ENCODE measurements around the gene CFAP74.
A peak's percentile ranks its signal among the peaks of the same experiment; 100 is the strongest.

Gene CFAP74

DNA sequence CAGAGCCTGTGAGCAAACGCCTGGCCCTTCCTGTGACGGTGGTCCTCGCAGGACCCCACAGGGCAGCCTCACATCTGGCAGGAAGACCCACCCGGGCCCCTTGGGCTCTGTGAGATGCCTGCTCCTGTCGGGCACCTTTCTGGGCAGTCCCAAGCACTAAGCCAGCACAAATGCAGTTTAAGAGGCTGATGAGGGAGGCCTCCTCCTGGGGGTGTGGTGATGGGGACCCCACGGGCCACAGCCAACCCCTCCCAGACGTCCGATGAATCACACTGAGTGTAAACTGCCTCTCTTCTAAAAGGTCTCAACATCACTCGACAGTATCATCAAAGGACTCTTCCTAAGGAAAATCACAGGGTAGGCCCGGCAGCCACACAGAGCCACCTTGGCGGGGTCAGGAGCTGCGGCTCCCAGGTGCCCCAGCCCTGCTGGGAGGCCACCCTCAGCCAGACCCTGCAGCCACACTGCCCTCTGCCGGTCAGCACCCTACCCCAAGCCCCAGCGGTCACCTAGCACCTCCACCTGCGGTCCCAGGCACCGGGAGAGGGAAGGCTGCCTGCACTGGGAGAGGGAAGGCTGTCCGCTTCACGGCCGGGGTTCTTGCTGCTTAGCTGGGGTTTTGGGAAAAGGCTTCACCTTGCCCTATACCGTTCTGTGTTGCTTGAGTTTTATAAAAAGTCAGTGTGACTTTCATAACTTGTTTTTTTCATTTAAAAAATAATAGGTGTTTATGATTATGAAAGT lies 42.8 kb upstream of the CFAP74 start (continued):
- TF ChIP-seq, protein P1, sequence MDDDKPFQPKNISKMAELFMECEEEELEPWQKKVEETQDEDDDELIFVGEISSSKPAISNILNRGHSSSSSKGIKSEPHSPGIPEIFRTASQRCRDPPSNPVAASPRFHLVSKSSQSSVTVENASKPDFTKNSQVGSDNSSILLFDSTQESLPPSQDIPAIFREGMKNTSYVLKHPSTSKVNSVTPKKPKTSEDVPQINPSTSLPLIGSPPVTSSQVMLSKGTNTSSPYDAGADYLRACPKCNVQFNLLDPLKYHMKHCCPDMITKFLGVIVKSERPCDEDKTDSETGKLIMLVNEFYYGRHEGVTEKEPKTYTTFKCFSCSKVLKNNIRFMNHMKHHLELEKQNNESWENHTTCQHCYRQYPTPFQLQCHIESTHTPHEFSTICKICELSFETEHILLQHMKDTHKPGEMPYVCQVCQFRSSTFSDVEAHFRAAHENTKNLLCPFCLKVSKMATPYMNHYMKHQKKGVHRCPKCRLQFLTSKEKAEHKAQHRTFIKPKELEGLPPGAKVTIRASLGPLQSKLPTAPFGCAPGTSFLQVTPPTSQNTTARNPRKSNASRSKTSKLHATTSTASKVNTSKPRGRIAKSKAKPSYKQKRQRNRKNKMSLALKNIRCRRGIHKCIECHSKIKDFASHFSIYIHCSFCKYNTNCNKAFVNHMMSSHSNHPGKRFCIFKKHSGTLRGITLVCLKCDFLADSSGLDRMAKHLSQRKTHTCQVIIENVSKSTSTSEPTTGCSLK (tag by site-specific recombination; IDR thresholded peaks at IDR 0.05): no peak
- TF ChIP-seq YY1 (tag by site-specific recombination; IDR thresholded peaks at IDR 0.05): no peak
- peak; percentile 29; the same call in 1 of the 2 replicates for TF ChIP-seq ZNF76 (tag by site-specific recombination; IDR thresholded peaks at IDR 0.05; ENCODE audit: borderline replicate concordance, low read depth)
- TF ChIP-seq ZNF24 (tag by site-specific recombination; IDR thresholded peaks at IDR 0.05): no peak
- no peak for TF ChIP-seq ZNF221 (tag by site-specific recombination; IDR thresholded peaks at IDR 0.05; ENCODE audit: borderline replicate concordance)
- no peak for TF ChIP-seq MYNN (tag by site-specific recombination; IDR thresholded peaks at IDR 0.05; ENCODE audit: borderline replicate concordance)

DNA sequence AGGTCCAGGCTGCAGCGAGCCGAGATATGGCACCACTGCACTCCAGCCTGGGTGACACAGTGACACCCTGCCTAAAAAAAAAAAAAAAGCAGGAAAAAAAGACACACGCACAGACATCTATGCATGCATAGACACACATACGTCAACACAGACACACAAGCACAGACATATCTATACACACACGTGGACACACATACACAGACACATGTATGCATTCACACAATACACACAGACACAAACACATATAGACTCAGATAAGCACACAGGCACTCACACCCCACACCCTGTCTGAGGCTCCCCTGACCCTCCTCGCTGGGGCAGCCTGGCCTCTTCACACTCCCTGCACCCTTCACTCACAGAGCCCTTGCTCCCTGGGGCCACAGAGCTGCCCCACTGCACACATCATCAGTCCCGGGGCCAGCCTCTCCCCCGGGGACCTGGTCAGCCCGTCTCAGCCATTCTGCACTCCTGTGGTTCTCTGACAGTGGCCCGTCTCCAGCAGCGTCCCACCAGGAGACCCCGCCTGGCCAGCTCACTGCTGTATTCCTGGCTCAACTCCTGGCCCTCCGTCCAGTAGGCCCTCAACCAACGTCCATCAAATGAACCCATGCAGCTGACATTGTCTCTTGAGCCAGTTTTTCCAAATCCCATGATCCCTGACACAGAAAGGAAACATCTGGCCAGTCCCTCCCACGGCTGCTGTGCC lies 42.0 kb upstream of the CFAP74 start:
- no peaks in the 10 kb centered on the region for H3K36me3 ChIP-seq (ENCODE audit: control insufficient read depth in 2 of 2, insufficient read depth in 1 of 2, low read length in 2 of 2)
- ChIA-PET CTCF (interaction anchor here (0.6 to 5.4 kb wide), 32 partner anchors 8 to 269 kb away, joined by 3 to 118 read pairs (median 4); partner anchors contain the start of gene CFAP74), POLR2A (no interaction called here)
- H3K9me3 ChIP-seq (ENCODE audit: control insufficient read depth, insufficient read depth, low read depth, low read length): no peaks in the 10 kb centered on the region
- TF ChIP-seq ZNF423 (tag by site-specific recombination; IDR thresholded peaks at IDR 0.05): no peak
- TF ChIP-seq, protein P2, sequence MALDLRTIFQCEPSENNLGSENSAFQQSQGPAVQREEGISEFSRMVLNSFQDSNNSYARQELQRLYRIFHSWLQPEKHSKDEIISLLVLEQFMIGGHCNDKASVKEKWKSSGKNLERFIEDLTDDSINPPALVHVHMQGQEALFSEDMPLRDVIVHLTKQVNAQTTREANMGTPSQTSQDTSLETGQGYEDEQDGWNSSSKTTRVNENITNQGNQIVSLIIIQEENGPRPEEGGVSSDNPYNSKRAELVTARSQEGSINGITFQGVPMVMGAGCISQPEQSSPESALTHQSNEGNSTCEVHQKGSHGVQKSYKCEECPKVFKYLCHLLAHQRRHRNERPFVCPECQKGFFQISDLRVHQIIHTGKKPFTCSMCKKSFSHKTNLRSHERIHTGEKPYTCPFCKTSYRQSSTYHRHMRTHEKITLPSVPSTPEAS (tag by site-specific recombination; IDR thresholded peaks at IDR 0.05): no peak
- 0 out of 2 replicates have a peak, but pooled peaks have one; percentile 16 for TF ChIP-seq ZBTB48 (tag by site-specific recombination; IDR thresholded peaks at IDR 0.05)
- no peak for TF ChIP-seq ZNF670 (tag by site-specific recombination; IDR thresholded peaks at IDR 0.05; ENCODE audit: low read depth)
- TF ChIP-seq ZNF211 (tag by site-specific recombination; IDR thresholded peaks at IDR 0.05; ENCODE audit: low read depth): no peak
- H3K4me3 ChIP-seq (ENCODE audit: low read depth, low read length): no peak overlapping the region
- no peaks in the 10 kb centered on the region for H3K4me1 ChIP-seq (ENCODE audit: control insufficient read depth, insufficient read depth, low read length)
- H3K27ac ChIP-seq (ENCODE audit: extremely low read depth, low read depth, low read length): no peak overlapping the region

DNA sequence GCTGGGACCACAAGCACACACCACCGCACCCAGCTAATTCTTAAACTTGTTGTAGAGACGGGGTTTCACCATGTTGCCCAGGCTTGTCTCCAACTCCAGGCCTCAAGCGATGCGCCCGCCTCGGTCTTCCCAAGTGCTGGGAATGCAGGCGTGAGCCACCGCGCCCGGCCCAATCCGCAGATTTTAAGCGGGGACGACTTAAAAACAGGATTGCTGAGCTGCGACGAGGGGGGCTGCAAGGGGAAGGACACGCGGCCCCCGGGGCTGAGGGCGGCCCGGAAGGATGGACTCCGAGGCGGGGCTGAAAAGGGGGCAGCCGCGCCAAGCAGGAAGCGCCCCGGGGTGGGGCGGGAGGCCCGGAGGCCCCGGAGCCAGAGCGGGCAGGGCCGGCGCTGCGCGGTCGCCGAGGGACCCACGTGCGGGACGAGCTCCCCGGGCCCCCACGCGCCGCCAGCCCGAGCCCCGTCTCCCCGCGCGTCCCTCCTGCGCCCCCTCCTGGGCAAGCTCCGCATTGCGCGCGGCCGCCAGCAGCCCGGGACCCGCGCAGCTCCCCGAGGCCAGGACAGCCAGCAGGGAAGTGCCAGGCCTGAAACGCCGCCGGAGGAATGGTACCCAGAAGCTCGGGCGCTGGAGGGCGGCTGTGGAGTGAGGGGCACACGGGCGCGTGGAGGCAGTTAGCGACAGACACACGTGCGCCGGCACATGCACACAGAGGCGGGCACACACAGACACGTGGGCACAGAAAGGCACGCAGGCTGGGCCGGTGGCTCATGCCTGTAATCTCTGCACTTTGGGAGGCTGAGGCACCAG lies 41.1 kb upstream of the CFAP74 start:
- ChIA-PET CTCF (interaction anchor here (0.6 to 5.4 kb wide), 52 partner anchors 8 to 432 kb away, joined by 3 to 118 read pairs (median 4); partner anchors contain the start of genes CFAP74 and GABRD), POLR2A (interaction anchor here (1.0 to 1.4 kb wide), 3 partner anchors 24 to 136 kb away, joined by 3 to 5 read pairs (median 3); no protein-coding TSS in a partner anchor)
- H3K4me3 ChIP-seq (ENCODE audit: low read depth, low read length): no peak overlapping the region; the same call in 1 of the 2 replicates
- H3K9me3 ChIP-seq (ENCODE audit: control insufficient read depth, insufficient read depth, low read depth, low read length): no peaks in the 10 kb centered on the region
- H3K36me3 ChIP-seq (ENCODE audit: control insufficient read depth in 2 of 2, insufficient read depth in 1 of 2, low read length in 2 of 2): no peaks in the 10 kb centered on the region
- no peak overlapping the region; the same call in 1 of the 2 replicates for H3K27ac ChIP-seq (ENCODE audit: extremely low read depth, low read depth, low read length)
- no peaks in the 10 kb centered on the region for H3K4me1 ChIP-seq (ENCODE audit: control insufficient read depth, insufficient read depth, low read length)
- TF ChIP-seq, protein P3, sequence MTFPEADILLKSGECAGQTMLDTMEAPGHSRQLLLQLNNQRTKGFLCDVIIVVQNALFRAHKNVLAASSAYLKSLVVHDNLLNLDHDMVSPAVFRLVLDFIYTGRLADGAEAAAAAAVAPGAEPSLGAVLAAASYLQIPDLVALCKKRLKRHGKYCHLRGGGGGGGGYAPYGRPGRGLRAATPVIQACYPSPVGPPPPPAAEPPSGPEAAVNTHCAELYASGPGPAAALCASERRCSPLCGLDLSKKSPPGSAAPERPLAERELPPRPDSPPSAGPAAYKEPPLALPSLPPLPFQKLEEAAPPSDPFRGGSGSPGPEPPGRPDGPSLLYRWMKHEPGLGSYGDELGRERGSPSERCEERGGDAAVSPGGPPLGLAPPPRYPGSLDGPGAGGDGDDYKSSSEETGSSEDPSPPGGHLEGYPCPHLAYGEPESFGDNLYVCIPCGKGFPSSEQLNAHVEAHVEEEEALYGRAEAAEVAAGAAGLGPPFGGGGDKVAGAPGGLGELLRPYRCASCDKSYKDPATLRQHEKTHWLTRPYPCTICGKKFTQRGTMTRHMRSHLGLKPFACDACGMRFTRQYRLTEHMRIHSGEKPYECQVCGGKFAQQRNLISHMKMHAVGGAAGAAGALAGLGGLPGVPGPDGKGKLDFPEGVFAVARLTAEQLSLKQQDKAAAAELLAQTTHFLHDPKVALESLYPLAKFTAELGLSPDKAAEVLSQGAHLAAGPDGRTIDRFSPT (tag by site-specific recombination; IDR thresholded peaks at IDR 0.05): peak; percentile 51; the same call in 1 of the 2 replicates
- TF ChIP-seq ZNF335 (tag by site-specific recombination; conservative IDR thresholded peaks at IDR 0.05) (peak; percentile 55), ZNF202 (tag by site-specific recombination; IDR thresholded peaks at IDR 0.05; ENCODE audit: borderline replicate concordance) (no peak), ZBTB8A (tag by site-specific recombination; IDR thresholded peaks at IDR 0.05) (peak; percentile 73), GLIS1 (tag by site-specific recombination; IDR thresholded peaks at IDR 0.05) (peak; percentile 18; the same call in 1 of the 2 replicates), ZFHX2 (tag by site-specific recombination; conservative IDR thresholded peaks at IDR 0.05) (0 out of 2 replicates have a peak, but pooled peaks have one; percentile 6), GLIS2 (tag by site-specific recombination; IDR thresholded peaks at IDR 0.05) (peak; percentile 65), ZNF341 (tag by site-specific recombination; IDR thresholded peaks at IDR 0.05; ENCODE audit: low read depth) (peak; percentile 84), ZFP3 (tag by site-specific recombination; IDR thresholded peaks at IDR 0.05; ENCODE audit: low read depth) (no peak), ZEB2 (tag by site-specific recombination; IDR thresholded peaks at IDR 0.05) (0 out of 2 replicates have a peak, but pooled peaks have one; percentile 20)
- TF ChIP-seq, protein P4, sequence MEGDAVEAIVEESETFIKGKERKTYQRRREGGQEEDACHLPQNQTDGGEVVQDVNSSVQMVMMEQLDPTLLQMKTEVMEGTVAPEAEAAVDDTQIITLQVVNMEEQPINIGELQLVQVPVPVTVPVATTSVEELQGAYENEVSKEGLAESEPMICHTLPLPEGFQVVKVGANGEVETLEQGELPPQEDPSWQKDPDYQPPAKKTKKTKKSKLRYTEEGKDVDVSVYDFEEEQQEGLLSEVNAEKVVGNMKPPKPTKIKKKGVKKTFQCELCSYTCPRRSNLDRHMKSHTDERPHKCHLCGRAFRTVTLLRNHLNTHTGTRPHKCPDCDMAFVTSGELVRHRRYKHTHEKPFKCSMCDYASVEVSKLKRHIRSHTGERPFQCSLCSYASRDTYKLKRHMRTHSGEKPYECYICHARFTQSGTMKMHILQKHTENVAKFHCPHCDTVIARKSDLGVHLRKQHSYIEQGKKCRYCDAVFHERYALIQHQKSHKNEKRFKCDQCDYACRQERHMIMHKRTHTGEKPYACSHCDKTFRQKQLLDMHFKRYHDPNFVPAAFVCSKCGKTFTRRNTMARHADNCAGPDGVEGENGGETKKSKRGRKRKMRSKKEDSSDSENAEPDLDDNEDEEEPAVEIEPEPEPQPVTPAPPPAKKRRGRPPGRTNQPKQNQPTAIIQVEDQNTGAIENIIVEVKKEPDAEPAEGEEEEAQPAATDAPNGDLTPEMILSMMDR (tag by site-specific recombination; IDR thresholded peaks at IDR 0.05): peak; percentile 72; the same call in 1 of the 2 replicates
